G401 (cell line): ENCODE results near the gene CCDC194. TPM values are rescaled to one million over a fixed set of nuclear protein-coding genes. Genes with fewer than 3 reads are reported as not detected.
"Not testable (repeated sequence)": the region's sequence is repeated elsewhere in the genome, so short reads cannot be mapped to it uniquely, and the experiment has no call there.

ENCODE experiments used
- DNase-seq: peaks from one replicate; pipeline ENCODE4 v3.0.0-alpha.2; 2015; ENCODE audit warnings: low spot score
- in situ Hi-C: cut with HindIII; loops from 2 replicates; pipeline ENCODE4 v1.10.0; 2016; ENCODE audit warnings: low sequenced_read_pairs, mixed read lengths
- total RNA-seq: library from RNA; depleted of rRNA; stranded (reverse); fragments of >200 nt; shearing (Covaris generic); gene quantifications from 2 replicates; pipeline ENCODE4 v1.2.3, GENCODE V29; 2014

The CCDC194 gene
- total RNA-seq, 1 experiment from 2014 or later, result 0.71 TPM

DNA sequence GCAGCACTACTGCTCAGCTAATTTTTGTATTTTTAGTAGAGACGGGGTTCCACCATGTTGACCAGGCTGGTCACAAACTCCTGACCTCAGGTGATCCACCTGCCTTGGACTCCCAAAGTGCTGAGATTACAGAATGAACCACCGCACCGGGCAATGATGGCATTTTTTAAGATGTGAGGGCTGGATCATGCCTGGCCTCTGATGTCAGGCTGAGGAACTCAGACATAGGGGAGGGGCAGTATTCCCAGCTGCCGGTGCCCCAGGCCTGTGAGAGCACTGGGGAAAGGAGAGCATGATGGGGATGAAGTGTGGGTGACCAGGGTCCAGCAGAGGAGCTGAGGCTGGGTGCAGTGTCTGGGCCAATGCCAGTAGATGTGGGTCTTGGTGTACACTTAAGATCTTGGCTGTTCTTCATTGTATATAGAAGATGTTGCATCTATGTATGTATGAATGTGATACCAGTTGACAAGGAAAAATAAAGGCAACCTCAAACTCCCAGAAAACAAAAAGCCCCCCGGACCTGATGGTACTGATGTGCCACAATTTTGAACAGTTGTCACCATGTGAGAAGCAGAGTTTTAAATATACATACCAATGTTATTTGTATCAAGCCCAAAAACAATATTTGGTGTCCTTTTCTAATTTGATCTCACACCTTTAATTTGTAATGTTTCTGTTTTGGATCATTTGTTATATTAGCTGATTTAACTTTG is 13.4 kb downstream of the CCDC194 start:
- in situ Hi-C loops, result no loop called here
- DNase-seq, result no peak

DNA sequence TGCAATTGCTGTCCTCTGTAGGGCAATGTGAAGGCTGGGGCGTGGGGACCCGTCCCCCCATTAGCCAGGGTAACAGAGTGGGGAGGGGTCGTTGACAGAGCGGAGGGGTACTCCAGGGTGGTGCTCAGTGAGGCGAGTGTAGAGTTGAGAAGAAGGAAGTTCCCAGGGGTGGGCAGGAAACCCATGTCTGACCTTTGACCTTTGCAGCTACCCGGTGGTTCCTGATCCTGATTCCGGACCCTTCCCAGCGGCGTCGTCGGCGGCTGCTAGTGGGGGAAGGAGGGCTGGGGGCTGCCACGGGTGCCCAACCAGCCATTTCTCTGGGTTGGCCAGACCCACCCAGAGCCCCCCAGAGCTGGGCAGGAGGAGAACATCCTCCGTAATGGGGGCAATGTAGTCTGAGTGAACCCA is 14.8 kb downstream of the CCDC194 start:
- no peak for DNase-seq
- in situ Hi-C loops, result no loop called here

DNA sequence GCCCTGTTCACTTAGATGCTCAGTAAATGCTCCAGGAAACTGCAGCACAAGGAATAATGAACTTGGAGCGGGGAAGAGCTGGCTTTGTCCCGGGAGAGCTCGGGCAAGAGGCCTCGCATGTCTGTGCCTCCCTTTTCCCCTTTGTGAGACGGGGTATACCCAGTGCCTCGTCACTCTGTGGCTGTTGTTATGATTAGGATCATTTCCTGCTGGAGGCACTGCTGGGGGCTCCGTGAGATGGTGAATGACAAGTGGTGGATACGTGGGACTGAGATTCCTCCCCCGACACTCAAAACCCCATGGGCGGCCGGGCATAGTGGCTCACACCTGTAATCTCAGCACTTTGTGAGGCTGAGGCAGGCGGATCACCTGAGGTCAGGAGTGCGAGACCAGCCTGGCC is 15.7 kb downstream of the CCDC194 start:
- in situ Hi-C loops, result no loop called here
- no peak for DNase-seq

DNA sequence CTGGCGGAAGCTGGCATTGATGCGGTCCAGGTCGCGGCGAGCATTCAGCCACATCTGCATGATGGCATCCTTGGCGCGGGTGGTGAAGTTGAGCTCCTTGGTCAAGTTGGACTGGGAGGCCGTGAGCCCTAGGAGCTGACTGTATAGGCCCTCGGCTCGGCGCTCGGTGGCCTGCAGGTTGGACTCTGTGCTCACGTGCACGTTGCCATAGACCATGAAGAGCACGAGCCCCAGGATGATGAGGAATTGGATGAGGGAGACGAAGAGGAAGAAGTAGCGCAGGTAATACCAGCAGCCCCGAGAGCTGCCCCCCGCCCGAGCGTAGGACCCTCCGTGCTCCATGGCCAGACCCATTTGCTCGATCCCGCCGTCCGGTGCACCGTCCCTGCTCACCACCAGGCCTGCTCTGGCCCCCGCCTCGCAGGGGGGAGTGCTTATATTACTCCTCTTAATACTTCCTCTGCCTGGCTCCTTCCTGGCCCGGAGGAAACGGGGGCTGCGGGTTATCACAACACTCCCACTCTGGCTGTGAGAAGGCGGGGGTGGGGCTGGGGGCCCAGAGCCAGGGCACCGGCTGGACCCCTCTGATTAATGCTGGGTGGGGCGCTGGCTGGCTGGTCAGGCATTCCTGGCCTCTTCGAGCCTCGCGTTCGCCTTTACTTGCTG is 16.9 kb downstream of the CCDC194 start, which contains the start of gene PLVAP:
Gene PLVAP (minus strand): TSS at position 408 of the 666 bp plus-strand sequence. CDS start 54 bp downstream, at position 354.
- in situ Hi-C loops, result no loop called here
- no peak for DNase-seq

DNA sequence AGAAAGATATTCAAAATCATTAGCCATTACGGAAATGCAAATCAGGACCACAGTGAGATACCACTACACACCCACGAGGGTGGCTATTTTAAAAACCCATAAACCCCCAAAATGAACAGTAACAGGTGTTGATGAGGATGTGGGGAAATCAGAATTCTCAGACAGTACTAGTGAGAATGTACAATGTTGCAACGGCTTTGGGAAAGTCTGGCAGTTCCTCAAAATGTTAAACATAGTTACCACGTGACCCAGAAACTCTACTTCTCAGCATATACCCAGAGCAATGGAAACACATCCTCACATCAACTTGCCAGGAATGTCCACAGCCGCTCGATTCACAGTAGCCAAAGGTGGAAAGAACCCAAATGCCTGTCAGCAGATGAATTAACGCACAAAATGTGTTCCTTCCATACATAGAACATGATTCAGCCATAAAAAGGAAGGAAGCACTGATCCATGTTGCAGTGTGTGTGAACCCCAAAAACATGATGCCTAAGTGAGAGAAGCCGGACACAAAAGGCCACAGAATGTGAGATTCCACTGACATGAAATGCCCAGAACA is 23.9 kb downstream of the CCDC194 start:
- in situ Hi-C loops, result no loop called here
- no peak for DNase-seq

DNA sequence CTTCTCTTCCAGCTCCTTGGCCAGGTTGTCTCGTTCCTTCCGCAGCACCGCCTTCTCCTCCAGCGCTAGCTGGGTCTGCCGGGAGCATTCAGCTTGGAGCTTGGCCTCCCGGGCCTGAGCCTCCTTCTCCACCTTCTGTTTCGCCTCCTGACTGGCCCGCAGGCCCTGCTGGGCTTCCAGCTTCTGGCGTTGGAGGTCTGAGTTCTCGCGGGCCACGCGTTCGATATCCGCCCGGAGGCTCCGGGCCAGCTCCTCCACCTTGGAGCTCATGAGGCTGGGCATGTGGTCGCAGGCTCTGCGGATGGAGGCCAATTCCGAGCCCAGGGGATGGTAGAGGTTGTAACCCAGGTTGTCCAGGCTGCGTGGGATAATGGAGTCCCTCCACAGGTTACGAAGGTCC is 28.6 kb downstream of the CCDC194 start:
- in situ Hi-C loops, result no loop called here
- no peak for DNase-seq

DNA sequence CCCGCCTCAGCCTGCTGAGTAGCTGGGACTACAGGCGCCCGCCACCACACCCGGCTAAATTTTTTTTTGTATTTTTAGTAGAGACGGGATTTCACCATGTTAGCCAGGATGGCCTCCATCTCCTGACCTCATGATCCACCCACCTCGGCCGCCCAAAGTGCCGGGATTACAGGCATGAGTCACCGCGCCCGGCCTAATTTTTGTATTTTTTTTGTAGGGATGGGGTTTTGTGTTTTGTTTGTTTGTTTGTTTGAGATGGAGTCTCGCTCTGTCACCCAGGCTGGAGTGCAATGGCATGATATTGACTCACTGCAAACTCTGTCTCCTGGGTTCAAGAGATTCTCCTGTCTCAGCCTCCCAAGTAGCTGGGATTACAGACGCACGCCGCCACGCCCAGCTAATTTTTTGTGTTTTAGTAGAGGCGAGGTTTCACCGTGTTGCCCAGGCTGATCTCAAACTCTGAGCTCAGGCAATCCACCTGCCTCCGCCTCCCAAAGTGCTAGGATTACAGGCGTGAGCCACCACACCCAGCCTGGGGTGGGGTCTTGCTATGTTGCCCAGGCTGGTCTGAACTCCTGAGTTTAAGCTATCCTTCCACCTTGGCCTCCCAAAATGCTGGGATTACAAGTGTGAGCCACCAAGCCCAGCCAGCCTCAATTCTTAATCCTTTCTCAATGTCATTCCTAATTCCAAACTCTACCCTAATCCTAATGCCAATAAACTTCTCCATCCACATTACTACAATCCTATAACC is 30.0 kb downstream of the CCDC194 start:
- in situ Hi-C loops, DNase-seq: not testable (repeated sequence)

DNA sequence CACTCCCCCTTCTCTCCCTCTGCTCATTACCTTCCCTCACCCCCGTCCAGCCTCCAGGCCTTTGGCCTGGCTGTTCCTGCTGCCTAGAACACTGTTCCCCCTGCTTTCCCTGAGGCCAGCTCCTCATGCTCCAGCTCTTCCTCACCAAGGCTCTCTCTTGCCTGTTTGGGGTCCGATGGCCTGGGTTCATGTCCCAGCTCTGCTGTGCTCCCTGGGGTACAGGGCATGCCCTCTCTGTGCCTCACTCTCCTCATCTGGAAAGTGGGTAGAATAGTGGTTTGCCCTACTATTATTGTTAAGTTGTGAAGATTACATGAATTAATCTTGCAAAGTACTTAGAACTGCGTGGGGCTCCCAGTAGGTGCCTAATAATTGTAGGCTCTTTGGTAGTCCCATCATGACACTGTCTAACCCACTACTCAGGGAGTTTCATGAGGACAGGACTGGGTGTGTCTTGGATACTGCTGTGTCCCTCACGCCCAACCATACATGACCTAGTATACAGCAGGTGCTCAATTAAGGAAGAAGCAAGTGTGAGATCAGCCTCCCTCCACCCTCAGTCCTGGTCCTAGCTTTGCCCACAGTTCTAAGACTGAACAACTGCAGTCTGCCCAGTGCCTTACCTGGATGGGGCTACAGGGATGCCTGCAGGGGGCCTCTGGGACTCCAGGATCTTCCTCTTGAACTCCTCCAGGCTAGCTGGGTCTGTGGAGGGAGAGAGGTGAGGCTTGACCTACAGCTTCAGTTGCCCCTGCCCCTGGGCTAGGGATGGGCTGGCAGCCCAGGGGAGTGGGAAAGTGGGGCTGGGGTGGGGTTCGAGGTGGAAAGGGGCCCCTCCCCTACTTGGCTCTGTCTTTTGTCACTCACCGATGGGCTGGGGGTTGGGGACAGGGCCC is 33.8 kb downstream of the CCDC194 start:
- in situ Hi-C loops, result no loop called here
- no peak for DNase-seq

DNA sequence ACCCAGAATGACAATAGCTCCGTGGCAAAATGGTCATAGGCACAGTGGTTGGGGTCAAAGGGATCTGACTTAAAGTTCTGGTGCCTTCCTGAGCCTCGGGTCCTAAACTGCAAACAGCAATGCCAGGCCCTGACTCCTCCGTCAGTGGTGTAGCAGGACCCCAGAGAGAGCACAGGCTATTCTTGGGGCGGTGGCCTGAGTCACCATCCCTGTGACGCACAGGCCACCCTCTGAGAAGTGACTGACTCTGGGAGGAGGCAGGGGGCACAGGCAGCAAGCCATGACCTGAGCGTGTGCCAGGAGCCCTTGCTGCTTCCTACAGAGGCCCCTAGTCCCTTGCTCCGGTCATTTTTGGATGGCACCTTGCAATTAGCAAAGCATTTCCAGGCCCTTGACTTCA is 35.6 kb downstream of the CCDC194 start:
- no peak for DNase-seq
- in situ Hi-C loops, result no loop called here

DNA sequence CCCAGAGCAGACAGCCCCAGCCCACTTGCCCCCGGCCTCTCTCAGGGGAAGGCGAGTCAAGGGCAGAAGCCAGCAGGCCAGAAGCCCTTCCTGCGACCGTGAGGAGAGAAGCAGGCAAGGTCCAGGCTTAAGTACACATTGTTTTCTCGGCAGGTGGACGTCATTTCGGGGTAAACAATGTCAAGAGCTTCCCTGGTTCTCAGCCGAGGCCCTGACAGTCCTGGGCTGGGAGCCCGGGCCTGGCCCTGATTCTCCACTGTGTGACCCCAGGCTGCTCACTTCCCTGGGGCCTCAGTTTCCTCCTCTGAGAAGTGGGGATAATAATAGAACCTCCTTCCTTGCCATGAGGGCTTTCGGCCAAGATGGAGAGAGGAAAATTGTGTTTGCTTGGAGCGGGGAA is 36.3 kb downstream of the CCDC194 start:
- in situ Hi-C loops, result no loop called here

DNA sequence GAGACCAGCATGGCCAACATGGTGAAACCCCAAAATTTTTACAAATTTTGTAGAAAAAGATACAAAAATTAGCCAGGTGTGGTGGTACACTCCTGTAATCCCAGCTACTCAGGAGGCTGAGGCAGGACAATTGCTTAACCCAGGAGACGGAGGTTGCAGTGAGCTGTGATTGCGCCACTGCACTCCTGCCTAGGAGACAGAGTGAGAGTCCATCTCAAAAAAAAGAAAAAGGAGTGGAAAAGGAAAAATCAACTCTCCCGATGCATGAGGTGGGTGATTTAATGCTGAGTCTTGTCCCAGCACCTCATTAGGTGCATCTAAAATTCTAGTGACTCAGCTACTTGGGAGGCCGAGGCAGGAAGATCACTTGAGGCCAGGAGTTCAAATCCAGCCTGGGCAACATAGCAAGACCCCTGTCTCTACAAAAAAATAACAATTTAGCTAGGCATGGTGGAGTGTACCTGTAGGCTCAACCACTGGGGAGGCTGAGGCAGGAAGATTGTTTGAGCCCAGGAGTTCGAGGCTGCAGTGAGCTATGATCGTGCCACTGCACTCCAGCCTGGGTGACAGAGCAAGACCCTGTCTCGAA is 36.8 kb downstream of the CCDC194 start:
- DNase-seq, result no peak
- in situ Hi-C loops, result no loop called here

More for the DNA sequence above, 36.3 kb downstream of the CCDC194 start:
- DNase-seq, result no peak

DNA sequence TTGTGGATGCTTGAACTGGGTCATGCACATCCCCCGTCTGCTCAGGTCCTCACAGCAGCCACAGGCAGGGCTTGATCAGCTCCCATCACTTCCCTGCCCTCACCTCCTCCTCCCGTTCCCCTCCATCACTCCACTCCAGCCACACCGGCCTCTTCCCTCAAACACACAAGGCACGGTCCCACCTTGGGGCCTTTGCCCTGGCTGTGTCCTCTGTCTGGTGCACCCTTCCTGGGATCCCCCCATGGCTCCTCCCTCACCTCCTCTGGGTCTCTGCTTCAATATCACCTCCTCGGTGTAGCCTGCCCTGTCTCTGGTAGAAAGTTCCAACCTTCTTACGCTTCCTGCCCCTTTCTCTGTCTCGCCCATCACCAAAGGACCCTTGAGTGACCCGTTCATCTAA is 40.6 kb downstream of the CCDC194 start:
- in situ Hi-C loops, result no loop called here

DNA sequence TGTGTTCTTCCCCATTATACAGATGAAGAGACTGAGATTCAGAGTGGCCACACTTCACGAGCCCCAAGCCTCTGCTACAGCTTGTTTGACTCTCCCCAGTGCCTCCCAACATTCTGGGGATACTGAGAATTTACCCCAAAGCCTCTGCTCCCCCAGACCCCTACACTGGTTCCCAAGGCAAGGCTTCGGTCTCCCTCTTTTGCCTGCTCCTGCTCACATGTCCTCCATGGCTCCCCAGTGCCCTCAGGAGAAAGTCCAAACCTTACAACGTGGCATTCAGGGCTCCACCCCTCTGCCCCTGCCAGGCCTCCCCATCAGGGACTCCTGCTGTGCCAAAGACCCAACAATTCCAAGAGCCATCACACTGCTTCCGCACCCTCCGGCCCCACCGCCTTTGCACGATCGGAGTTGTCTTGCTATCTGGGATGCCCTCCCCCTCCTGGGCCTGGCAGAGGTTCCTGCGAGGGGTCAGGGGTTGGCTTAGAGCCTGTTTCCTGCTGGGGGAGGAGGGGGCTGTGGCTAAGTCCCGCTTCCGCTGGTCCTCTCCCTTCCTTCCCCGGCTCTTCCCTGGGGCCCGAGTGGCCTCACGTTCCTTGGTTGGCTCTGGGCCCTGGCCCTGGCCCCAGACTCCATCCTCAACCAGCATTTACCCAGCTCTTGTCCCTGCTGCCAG is 41.3 kb downstream of the CCDC194 start:
- DNase-seq, result no peak
- in situ Hi-C loops, result no loop called here

More for the DNA sequence above, 40.6 kb downstream of the CCDC194 start:
- DNase-seq, result no peak

DNA sequence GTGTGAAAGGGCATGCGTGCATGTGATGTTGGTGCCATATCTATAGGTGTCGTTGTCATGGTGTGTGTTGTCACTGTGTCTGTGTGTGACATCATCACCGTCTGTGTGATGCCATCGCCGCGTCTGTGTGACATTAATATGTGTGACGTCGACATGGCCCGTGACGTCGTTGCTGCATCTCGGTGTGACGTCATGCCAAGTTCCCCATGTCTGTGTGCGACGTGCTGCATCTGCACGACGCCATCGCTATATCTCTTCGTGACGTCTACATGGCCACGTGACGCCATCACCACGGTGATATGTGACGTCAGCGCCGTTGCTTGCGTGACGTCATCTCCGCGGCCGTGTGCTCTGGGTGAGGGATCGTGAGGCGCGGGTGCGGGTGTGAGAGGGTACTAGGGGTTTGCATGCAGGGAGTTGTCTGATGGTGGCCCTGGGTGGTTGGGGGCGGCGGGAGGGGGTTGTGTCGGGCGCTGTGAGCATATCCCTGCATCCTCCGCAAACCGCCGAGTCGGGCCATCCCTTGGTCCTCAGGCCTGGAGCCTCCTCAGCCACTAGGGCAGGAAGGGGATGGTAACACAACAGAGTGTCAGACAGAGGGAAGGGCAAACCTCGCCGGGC is 42.1 kb downstream of the CCDC194 start:
- DNase-seq, result no peak
- in situ Hi-C loops, result no loop called here

DNA sequence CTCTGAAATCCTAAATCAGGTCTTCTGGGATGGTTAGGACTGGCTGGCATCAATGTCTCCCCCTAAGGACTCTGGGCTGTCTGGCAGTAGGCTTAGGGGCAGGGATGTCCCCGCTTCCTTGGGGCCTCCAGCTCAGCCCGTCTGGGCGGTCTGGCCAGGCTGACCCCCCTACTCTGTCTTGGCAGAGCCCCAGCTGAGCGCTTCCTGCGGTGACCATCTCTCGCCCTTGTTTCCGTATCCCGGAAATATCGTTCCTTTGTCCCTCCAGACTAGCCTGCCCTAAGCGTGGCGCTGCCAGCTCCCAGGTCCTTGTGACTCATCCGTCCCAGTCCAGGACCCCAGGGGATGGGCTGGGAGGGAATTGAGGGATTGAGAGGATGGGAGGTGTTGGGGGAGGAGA is 45.3 kb downstream of the CCDC194 start:
- in situ Hi-C loops, result no loop called here
- DNase-seq, result no peak

DNA sequence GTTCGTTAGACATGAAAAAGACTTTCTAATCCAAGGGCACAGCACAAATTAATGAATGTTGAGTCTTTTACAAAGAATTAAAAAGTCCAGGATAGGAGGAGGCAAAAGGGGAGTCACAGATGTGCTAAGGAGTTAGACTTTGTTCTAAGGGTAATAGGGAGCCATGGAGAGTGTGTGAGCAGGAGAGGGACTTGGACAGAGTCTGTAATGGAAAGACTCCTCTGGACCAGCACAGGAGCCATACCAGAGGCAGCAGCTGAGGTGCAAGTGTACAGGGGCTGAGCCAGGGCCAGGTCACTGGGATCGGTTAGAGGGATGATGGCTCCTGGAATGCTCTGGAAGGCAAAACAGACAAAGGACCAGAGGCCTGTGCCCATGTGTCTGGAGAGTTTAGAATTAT is 46.1 kb downstream of the CCDC194 start:
- in situ Hi-C loops, result no loop called here
- no peak for DNase-seq

DNA sequence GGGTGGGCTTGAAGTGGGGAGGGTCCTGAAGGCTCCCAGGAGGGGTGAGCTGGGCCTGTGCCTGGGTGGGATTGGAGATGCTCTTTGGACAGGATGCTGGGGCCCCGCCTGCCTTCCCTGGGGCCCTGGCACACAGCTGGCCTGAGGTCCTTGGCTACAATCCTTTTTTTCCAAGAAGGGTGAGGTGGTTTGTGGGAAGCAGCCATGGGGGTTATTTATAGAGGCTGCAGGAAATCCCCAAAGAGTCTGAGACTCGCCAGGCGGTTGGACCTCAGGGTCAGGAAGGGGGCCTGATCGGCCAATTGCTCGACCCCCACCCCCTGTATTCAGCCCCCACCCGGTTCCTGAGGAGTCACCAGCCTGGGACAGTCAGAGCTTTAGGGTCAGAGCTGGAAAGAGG is 46.6 kb downstream of the CCDC194 start:
- DNase-seq, result no peak
- in situ Hi-C loops, result no loop called here
